NCI-H2107 treated with DMSO at 0.1 percent for 48 hours (cell line): ENCODE data around the gene TMEM8B.
A peak's percentile ranks its signal among the peaks of the same experiment; 100 is the strongest.

Experiments used
- DNase-seq: peaks from one replicate; lab custom pipeline; 2025; ENCODE audit not compliant: unreplicated experiment; lab: John Stamatoyannopoulos, UW

TMEM8B gene

DNA sequence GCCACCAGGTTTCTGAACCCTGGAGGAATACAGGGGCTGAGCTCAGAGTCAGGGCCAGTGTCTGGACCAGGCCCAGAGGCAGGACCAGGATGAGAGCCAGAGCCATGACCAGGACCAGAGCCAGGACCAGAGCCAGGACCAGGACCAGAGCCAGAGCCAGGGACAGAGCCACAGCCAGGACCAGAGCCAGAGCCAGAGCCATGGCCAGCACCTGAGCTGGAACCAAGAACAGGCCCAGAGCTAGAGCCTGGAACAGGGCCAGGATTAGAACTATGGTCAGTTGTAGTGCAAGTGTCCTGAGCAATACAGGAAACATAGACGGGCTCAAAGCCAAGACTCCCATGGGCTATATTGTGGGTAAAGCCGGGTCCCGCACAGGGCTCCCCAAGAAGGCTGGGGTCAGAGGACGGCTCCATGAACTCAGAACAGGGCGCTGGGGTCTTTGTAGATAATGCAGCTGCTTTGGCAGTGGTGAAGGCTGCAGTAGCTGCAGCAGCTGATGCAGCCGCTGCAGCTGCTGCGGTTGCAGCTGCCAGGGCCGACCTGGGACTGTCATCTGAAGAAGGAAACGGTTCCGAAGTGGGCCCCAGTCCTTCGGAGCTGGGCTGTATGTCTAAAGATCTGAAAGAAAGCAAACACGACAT, 17.5 kb upstream of the TMEM8B start:
- DNase-seq = no peak

DNA sequence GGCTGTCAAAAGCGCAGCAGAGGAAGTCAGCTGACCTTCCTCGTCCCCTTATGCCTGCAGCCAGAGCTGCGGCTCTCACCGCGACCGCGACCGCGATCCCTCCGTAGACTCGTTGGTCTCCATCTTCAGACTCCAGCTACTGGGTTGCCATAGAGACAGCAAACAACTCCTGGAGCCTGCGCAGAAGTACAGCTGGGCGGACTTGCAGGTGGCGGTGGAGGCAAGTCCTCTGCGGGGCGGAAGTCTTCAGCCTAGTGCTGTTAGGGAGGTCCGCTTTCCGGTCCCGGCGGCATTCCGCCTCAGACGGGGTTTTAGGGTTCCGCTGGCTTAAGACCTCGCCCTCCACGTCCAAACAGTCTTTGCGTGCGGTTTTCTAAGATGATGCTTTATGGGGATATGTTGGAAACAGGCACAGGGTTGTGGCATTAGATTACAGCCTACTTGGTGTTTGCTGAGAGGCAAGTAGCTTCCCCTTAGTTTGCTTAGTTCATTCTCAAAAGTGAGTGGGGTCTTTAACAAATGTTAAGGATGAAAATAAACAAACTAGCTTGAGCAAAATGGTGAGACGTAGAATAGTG, 16.9 kb upstream of the TMEM8B start, which contains the start of gene SPAG8:
SPAG8 (minus strand) TSS at position 238 of the 578 bp plus-strand sequence; CDS start at position 123, 115 bp downstream.
- peak; percentile 95 for DNase-seq

DNA sequence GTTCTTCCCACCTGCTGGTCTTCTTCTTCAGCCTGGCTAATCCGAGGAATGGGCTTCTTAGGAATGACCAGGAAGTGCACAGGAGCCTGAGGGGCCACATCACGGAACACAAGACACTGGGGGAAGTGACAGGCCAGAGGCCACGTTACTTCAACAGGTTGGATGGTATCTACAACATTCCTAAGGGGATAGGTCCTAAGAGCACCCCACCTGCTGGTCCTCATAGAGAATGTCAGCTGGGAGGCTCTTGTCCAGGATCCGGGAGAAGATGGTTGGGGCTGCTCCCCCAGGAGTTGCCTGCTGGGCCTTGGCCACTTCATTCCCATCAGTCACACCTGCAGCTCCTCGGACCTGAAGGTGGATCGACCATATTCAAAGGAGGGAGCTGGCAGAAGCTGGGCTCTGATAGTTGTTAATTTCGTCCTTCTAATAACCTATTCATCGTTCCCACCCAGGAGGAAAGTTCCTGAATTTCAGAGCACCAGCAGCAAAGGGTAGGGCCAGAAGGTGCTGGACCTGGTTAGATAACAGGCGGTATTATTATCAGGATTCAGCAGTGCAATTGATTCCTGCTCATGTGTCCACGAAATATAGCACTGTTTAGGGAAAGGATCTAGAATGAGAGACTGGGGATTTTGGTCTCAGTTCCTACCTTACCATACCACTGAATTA, 15.5 kb upstream of the TMEM8B start:
- peak; percentile 8 for DNase-seq

DNA sequence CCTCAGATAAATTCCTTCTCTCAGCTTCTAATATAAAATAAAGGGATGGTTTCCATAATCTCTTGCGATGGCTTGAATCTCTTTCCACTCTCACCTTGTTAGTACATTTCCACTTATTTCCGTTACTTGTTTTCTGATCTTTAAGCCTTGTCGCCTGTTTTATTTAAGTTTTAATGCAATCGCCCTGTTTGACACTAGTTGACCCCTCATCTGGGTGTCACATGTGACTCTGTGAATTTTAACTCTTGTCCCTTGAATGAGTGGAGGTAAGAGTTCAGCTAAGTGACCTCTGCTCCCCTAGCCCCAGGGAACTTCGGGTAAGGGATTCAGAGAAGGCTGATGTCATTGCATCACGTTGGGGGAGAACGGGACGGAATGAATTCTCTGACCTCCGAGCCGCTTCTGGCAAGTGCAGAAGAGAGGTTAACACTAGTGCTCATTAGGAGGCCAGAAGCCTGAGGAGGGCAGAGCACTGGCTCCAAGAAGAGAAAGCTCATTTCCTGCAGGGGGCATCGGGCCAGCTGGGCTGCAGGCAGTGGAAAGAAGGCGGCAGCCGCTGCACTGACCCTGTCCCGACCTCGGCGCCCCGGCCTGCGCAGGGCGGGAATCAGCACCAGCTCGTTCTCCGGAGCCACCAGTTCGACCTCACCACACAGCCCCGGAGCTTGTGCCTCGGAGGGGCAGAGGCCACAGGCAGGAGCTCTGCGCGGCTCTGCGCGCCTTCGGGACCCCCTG, 14.8 kb upstream of the TMEM8B start:
- peak; percentile 42 for DNase-seq

DNA sequence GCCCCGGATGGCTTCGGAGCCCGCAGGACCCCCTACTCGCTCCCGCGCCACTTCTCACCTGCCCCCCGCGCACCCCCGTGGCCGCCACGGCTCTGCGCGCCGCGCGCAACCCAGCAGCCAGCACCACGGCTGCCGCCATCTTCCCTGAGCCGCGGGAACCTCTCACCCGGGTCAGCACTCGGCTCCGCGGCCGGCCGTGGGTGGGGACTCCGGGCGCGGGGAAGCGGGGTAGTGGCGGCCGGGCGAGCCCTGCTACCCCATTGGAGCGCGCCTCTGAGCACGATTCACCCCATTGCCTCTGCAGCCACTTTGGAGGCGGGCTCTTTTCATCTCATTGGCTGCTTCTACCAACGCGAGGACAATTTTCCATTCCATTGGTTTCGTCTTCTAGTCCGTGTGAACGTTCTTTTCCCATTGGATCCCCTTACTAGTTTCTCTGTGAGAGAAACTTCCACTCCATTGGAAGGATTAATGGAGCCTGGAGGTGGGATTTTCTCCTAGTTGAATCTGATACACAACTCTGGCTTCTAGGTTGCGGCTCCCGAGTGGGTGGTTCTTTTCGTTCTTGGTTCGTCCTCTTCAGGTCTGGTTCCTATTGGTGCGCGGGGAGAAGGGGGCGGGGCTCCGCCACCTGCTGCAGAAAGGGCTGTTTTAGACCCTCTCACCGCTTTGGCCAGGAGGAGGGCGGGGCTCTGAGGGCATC, 14.0 kb upstream of the TMEM8B start, which contains the start of gene HINT2:
HINT2 (minus strand) TSS at position 202 of the 703 bp plus-strand sequence; CDS start at position 139, 63 bp downstream.
- peak; percentile 99 for DNase-seq

DNA sequence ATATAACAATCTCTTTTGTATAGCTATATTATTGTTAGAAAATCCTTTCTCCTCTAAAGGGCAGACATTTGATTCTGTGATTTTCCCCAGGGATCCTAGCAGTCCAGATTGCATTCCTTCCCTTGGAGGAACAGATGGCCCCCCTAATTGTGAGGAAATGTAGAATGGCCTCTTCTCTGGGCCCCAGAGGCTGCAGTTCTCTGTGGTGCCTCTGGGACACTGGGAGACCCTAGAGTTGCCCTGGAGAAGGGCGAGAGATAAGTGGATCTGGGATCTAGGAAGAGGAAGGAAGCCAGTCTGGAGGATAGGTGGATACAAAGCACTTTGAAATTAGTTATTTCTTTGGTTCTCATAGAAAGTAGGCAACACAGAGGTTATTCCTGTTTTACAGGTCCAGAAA, 12.3 kb upstream of the TMEM8B start:
- no peak for DNase-seq

DNA sequence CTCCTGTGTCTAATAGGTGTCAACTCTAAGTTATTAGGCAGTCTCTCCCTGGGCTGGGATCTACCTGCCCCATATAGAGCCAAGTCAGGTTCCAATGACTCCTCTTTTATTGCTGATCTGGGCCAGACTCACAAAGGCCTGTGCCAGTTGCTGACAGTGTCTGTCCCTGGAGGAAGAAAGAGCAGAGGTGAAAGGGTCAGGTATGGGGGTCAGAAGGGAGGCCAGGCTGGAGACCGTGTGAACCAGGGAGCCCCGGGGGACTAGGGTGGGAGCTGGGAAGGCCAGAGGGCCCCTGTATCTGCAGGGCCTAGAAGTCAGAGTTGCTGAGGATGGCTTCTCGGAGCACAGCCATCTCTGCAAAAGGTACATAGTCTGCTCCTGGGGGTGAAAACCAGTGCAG, 10.7 kb upstream of the TMEM8B start:
- DNase-seq = no peak

DNA sequence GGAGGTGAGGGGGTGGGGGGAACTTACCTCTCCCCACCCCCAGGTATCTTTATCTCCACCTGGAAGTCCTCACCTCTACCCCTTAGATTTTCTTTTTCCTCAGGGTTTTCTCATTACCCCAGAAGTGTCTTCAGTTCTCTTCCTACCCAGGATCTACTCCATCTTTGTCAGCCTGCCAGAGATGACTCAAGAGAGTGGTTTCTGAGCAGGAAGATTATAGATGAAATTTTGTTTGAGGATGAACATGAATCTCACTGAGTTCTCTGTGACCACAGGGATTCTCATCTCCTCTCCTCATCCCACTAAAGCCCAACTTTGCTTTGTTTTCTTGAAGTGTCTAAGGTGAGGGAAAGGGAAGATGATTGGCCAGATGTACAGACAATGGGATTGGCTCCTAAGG, 9.0 kb upstream of the TMEM8B start:
- DNase-seq = no peak

DNA sequence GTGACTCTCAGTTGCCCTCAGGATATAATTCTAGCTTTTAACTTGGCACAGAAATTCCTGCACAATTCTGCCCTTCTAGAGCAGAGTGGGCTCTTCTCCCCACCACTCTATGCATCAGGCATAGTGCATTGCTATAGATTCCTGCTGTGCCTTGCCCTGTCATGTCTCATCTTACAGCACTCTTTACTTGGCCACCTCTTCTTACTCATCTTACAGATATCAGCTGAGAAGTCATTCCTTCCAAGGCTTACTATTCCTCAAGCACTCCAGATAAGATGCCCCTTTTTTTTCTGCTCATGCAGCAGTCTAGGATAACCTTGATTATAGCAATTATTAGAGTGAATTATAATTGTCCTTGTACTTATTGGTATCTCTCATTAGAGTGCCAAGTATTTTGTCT, 6.1 kb upstream of the TMEM8B start:
- DNase-seq = no peak

DNA sequence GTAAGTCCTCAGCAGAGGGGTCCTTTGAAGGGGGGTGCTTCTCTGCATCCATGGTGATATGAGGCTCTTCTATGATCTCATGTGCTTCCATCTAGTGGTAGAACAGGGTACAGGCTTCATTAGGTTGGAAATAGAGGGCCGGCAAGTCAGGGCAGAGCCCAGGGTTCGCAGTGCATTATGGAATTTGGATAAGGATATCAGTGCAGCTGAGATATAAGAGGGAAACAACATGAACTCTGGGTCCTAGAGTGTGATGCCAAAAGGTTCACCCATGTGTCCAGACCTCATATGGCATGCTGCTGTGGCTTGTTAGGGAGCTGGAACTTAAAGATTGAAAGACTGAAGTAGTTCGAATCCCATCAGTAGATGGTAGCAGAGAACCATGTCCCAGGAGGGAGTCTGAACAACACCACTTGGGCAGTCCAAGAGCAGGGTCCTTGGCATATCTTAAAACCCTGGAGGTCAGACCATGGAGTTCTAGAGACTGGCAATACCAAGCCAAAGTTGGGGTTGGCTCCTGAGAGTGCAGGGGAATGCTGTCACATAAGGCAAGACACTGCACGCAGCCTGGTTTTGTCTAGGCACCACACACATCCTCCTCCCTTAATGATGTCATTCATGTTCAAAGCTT, 2.8 kb upstream of the TMEM8B start:
- DNase-seq = peak; percentile 78

DNA sequence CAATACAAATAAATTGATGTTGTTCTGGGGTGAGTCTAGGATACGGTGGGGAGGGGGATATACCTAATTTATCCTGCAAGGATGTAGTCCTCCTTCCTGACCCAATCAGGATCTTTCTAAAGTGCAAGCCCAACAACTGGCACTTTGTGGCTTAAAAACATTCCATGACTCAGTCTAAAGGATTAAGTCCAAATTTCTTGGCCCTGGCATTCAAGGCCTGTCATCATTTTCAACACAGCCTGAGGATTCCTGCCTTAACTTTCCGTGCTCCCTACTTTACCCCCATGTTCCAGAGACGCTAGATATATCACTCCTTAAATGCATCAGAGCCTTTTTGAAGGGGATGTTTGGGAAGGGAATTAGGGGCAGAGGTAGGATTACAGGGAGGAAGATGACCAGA, 1.5 kb upstream of the TMEM8B start:
- no peak for DNase-seq

DNA sequence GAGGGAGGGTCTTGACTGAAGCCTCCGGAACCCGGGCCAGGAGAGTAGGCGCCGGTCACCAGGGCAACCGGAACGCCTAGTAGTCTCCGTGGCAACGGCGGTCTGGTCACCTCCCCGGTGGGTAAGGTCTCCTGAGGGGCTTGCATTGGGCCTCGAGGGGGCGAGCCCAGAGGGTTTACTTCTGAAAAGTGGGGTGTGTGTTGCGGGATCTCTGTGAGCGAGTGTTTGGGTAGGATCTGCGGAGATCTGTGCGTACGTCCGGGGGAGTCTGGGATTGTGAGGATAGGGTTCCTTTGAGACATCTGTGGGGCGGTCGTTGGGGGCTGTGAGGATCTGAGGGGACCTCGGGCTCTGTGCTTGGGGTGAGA, 328 bp upstream of the TMEM8B start, which contains the start of gene FAM221B:
FAM221B (minus strand) TSS at position 17 of the 368 bp plus-strand sequence. CDS start 2,571 bp downstream, outside the sequence.
- DNase-seq = no peak

DNA sequence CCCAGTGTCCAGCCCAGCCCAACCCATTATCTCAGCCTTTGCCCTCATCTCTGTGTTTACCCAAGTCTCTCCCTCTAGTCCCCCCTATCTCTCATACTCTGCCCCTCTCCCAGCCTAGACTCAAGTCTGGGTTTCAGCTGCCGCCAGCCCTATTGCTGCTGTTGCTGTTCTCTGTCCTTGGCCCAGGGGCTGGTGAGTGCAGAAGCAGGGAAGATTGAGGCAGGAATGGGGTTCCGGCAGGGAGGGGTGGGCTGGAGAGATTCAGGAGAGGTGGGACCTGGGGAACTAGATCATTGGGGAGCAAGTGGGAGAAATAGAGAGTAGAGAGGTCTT, 702 bp downstream of the TMEM8B start:
- no peak for DNase-seq

DNA sequence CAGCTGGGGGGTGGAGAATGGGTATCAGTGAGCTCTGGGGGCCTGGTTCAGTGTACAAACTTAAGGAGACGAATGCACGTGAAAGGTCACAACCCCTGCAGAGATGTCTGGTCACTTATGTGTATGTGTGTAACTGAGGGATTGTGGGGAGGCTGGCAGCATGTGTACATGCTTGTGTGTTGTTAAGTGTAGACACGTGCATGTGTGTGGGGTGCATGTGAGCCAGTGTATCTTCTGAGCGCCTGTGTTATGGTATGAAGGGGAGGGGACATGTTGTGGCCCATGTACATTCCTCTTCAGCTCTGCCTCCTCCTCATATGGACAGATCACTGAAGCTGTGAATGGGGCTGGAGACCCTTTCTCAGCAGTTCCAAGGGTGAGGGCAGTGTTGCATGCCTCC, 2.0 kb downstream of the TMEM8B start:
- DNase-seq = no peak

DNA sequence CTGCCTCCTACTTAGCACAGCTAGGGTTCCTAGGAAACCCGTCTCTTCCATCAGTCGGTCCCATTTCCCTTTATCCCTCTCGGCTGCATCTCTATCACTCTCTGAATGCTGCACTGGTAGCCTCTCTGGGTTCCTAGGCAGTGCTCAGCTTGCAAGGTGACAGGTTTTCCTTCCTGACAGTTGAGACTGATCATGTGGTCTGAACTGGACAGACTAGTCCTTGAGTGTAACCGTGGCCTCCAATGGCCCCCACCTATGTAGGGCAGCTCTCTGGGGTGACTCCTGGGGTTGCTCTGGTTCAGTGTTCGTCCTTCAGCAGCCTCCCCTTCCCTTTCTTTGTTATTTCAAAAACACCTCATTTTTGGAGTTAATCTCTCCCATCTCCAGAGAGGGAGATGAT, 3.8 kb downstream of the TMEM8B start:
- no peak for DNase-seq

DNA sequence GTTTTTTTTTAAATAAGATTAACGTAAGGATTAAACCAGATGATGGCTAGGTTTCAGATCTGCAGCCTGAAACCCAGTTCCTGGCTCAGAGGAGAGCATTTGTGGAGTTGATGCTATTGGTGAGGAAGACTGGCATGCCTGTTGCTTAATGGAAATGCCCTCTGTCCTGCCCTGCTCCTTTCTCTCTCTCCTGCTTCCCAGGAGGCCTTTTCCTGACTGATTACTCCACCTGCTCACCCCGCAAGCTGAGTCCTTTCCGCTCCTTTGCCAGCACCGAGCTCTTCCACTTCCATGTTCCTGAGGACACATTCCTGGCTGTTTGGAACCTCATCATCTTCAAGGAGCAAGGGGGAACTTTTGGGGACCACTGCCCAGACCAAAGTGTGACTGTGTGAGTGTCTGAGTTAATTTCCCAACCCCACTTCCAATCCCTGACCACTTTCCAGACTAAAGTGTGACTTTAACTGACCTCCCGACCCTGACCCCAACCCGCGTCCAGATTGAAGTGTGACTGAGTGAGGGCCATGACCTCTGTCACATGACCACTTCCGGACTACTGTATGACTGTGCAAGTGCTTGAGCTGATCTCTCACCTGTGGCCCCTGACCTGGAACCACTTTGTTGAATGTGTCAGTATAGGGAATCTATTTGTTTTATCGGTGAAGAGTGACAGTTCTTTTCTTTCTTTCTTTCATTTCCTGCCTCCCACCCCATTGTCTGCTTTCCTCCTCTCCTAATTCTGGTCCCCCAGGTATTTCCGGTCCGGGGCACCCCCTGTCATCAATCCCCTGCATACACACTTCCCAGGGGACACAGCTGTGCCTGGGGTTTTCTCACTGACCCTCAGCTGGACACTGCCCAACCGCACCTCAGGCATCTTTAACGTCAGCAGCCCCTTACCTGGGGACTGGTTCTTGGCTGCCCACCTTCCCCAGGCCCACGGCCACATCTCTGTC, 5.5 kb downstream of the TMEM8B start:
- DNase-seq = no peak

DNA sequence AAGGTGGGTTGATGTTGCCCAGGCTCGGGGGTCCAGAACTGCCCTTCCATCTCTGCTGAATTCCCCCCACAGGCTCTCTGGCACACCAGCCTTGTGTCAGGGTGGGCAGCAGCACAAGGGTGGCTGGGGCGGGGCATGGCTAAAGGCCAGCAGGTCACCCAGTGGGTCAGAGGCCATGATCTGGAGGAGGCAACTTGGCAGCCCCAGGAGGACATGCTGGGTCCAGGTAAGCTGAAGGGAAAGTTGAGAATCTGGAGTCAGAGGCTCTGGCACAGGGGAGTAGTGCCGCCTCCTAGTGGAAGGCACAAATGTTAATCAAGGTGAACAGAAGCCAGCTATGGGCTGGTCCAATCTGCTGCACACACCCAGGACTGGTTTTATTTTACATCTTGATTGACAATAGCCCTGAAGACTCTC, 6.2 kb downstream of the TMEM8B start:
- no peak for DNase-seq

DNA sequence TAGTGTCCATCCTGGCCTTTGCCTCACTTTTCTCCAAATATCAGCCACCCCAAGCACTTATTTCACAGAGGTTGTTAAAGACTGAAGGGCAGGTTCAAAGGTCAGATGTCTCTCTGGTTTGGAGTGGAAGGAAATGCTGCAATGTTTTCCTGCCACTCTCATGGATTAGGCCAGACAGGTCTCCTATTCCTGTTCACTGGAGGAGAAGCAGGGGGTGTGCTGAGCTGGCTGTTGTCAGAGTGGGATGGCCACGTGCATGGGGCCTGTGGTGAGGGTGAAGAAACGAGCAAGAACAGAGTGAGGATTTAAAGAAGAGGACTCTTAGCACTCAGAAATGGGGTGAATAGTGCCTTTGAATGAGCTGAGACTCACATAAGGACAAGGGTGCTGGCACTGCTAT, 6.7 kb downstream of the TMEM8B start:
- DNase-seq = no peak

DNA sequence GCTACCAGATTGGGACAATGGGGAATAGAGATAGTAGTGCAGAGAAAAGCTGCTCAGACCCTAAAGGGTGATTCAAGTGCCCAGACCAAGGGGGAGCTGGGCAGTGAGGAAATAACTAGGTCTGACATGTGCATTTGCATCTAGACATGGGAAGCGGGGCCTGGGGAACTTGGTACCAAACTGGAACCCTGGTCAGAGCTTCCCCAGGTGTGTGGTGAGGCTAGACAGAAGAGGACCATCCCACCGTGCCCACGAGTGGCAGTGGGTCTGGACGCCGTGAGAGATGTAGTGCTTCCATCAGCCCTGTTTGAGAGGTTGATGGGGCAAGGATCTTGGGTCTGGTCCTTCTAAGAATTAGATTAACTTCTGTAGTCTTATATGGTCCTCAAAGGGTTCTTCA, 7.6 kb downstream of the TMEM8B start:
- no peak for DNase-seq

DNA sequence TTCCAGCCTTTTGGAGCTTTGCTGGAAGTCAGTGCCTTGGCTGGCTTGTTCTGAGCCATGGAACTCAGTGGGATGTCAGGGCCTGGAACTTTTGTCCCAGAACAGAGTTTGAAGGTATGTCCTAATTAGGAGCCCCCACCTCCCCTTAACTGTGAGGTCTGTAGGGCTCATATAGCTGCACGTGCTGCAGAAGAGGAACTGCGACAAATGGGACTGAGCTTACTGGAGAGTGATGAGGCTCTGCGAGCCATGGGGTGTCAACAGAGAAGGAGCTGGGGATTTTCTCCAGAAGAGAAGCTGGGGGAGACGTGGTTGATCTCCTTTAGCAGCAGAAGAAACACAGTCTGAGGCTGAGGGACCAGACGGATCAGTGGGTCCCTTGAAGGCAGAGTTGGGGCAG, 10.9 kb downstream of the TMEM8B start:
- no peak for DNase-seq
